ENCODE measurements around the gene OTUB1. TPM values are rescaled to one million over a fixed set of nuclear protein-coding genes. Genes with fewer than 3 reads are reported as not detected.
A peak's percentile ranks its signal among the peaks of the same experiment; 100 is the strongest.

Gene OTUB1
- total and polyA plus RNA-seq, 2 of the 13 experiments (the other 11 are each of a cell fraction or from before 2014, with no cell fraction given), result 58.8 to 130 TPM

GRCh38 chr11:64007629-64008282 is 21.5 kb downstream of the OTUB1 start (continued):
- TF ChIP-seq, protein P1, sequence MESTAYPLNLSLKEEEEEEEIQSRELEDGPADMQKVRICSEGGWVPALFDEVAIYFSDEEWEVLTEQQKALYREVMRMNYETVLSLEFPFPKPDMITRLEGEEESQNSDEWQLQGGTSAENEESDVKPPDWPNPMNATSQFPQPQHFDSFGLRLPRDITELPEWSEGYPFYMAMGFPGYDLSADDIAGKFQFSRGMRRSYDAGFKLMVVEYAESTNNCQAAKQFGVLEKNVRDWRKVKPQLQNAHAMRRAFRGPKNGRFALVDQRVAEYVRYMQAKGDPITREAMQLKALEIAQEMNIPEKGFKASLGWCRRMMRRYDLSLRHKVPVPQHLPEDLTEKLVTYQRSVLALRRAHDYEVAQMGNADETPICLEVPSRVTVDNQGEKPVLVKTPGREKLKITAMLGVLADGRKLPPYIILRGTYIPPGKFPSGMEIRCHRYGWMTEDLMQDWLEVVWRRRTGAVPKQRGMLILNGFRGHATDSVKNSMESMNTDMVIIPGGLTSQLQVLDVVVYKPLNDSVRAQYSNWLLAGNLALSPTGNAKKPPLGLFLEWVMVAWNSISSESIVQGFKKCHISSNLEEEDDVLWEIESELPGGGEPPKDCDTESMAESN (CRISPR knock-in tag; conservative IDR thresholded peaks at IDR 0.05), result peak; percentile 77
- no peak for TF ChIP-seq ZSCAN9 (CRISPR knock-in tag; IDR thresholded peaks at IDR 0.05; ENCODE audit: borderline replicate concordance)
- TF ChIP-seq ZNF382 (CRISPR knock-in tag; IDR thresholded peaks at IDR 0.05; ENCODE audit: borderline replicate concordance), result no peak
- no peak for TF ChIP-seq ZKSCAN8 (CRISPR knock-in tag; IDR thresholded peaks at IDR 0.05; ENCODE audit: borderline replicate concordance)
- TF ChIP-seq KAT8 (CRISPR knock-in tag; IDR thresholded peaks at IDR 0.05), result peak; percentile 72
- peak; percentile 96 for TF ChIP-seq KDM2A (CRISPR knock-in tag; IDR thresholded peaks at IDR 0.05; ENCODE audit: borderline replicate concordance, low read depth)
- peak; percentile 79 for TF ChIP-seq MED1 (CRISPR knock-in tag; IDR thresholded peaks at IDR 0.05)
- TF ChIP-seq XRCC5 (optimal IDR thresholded peaks at IDR 0.05; ENCODE audit: low read length), result peak; percentile 82
- TF ChIP-seq SP1 (IDR thresholded peaks at IDR 0.05), result no peak
- peak; percentile 61 for TF ChIP-seq SP1 (CRISPR knock-in tag; IDR thresholded peaks at IDR 0.05)
- peak; percentile 31 for TF ChIP-seq SRSF1 (optimal IDR thresholded peaks at IDR 0.05; ENCODE audit: low read depth, low read length)
- 0 out of 2 replicates have a peak, but pooled peaks have one; percentile 32 for TF ChIP-seq SMAD3 (CRISPR knock-in tag; IDR thresholded peaks at IDR 0.05)
- 0 out of 2 replicates have a peak, but pooled peaks have one; percentile 54 for TF ChIP-seq ESRRA (CRISPR knock-in tag; IDR thresholded peaks at IDR 0.05; ENCODE audit: low read depth)
- no peak for TF ChIP-seq DZIP1 (CRISPR knock-in tag; IDR thresholded peaks at IDR 0.05)
- TF ChIP-seq CC2D1A (CRISPR knock-in tag; IDR thresholded peaks at IDR 0.05), result 0 out of 2 replicates have a peak, but pooled peaks have one; percentile 19
- TF ChIP-seq SNAPC2 (CRISPR knock-in tag; IDR thresholded peaks at IDR 0.05), result 0 out of 2 replicates have a peak, but pooled peaks have one; percentile 39
- peak; percentile 85 for TF ChIP-seq CCDC6 (CRISPR knock-in tag; IDR thresholded peaks at IDR 0.05)
- TF ChIP-seq ZBTB39 (CRISPR knock-in tag; IDR thresholded peaks at IDR 0.05), result 0 out of 2 replicates have a peak, but pooled peaks have one; percentile 53
- TF ChIP-seq BCL6 (CRISPR knock-in tag; IDR thresholded peaks at IDR 0.05), result peak; percentile 84
- TF ChIP-seq ZNF256 (CRISPR knock-in tag; conservative IDR thresholded peaks at IDR 0.05), result 0 out of 2 replicates have a peak, but pooled peaks have one; percentile 68
- no peak for TF ChIP-seq ZNF180 (CRISPR knock-in tag; IDR thresholded peaks at IDR 0.05; ENCODE audit: borderline replicate concordance, low read depth)
